Brain pericyte (primary cell): Measurements from ENCODE around the gene GATA2.

Source experiments
- DNase-seq: peaks from one replicate; pipeline ENCODE4 v3.0.0-alpha.2; 2012; ENCODE audit warnings: low read depth, low spot score

Gene GATA2

GRCh38 chr3:128488636-128488990, 4.4 kb downstream of the GATA2 start:
- no peak for DNase-seq

GRCh38 chr3:128487813-128488635, 5.0 kb downstream of the GATA2 start:
- DNase-seq, result no peak

- DNase-seq, result no peak
Observed at GRCh38 chr3:128487538-128487812, 5.5 kb downstream of the GATA2 start.

DNA sequence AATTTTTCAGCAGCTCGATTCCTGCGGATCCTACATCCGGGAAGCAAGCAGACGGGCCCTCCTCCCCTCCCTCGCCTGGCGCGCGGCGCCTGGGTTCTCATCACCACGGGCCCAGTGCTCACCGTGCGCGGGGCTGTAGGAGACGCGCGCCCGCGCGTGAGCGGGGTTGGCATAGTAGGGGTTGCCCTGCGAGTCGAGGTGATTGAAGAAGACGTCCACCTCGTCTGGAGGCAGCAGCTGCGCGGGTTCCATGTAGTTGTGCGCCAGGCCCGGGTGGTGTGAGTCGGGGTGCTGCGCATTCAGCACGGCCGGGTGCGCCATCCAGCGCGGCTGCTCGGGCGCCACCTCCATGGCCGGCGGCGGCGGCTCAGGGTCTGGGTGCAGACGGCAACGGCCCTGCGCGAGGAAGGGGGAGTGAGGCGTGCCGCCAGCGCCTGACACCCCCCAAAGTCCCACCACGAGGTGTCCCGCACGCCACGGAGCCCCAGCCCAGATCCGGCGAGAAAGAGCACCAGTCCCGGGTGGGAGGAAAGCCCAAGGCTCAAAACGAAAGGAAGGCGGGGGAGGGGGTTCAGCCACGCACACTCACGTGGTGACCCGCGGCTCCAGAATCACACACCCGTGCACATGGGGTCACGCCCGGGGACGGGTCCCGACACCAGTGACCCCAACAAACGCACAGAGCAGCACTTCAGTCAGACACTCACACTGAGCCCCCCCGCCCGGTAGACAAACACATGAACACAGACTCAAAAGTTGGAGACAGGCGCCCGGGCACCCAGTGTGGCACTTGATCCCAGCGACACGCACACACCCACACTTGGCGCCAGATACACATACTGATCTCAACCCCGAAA, 6.1 kb downstream of the GATA2 start:
- no peak for DNase-seq

- DNase-seq, result no peak
Observed at GRCh38 chr3:128486205-128486628, 6.8 kb downstream of the GATA2 start.

GRCh38 chr3:128485282-128486204, 7.5 kb downstream of the GATA2 start:
- no peak for DNase-seq

GRCh38 chr3:128484404-128485281, 8.4 kb downstream of the GATA2 start:
- no peak for DNase-seq

- DNase-seq, result no peak
Observed at GRCh38 chr3:128483657-128484403, 9.2 kb downstream of the GATA2 start.

DNA sequence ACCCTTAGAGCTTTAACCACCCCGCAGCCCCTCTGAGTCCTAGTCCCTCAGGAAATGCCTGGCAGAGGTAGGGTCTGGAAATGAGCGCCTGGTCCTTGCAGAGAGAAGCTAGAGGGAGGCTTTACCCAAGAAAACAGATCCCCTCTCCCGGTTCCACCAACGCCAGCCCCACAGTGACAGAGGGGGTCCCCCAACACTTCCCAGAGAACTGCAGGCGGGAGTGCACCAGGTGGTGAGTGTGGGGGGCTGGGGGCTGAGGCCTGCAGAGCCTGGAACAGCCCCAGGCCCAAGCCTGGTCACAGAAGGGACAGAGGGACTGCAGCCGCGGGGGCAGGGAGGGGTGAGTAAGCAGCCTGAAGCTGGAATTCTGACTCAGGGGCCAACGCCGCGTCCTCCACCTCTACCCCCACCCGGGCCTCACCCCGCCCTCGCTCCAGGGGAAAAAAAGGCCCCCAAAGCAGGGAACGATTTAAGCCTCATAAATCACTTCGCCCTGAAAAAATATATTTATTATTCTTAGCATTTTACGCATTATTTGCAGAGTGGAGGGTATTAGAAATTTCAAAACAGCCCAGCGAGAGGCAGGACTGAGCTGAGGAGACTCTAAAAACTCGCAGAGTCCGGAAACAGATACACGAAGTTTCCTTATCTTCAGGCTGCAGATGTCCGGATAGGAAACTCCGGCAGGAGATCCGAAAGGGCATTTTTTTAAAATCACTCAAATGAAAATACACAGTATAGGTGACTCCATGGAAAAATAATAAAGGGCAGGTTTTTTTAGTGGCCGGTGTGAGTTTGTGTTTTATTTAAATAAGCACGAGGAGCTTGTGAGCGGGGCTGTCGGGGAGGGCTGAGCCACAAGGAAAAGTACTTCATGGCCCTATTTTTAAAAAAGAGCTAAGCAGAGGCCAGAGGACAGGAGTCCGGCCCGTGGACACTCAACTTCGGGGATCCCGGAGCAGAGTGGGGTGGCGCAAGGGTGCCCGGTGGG, 10.0 kb downstream of the GATA2 start:
- no peak for DNase-seq

GRCh38 chr3:128482175-128482574, 10.8 kb downstream of the GATA2 start:
- DNase-seq, result no peak

- DNase-seq, result no peak
Observed at GRCh38 chr3:128481438-128481942, 11.5 kb downstream of the GATA2 start.

- no peak for DNase-seq
Observed at GRCh38 chr3:128480717-128481437, 12.1 kb downstream of the GATA2 start.

GRCh38 chr3:128480278-128480677, 12.7 kb downstream of the GATA2 start:
- no peak for DNase-seq

- no peak for DNase-seq
Observed at GRCh38 chr3:128479558-128480086, 13.4 kb downstream of the GATA2 start.

GRCh38 chr3:128478576-128479506, 14.2 kb downstream of the GATA2 start:
- no peak for DNase-seq

- DNase-seq, result no peak
Observed at GRCh38 chr3:128476659-128477058, 16.3 kb downstream of the GATA2 start.

DNA sequence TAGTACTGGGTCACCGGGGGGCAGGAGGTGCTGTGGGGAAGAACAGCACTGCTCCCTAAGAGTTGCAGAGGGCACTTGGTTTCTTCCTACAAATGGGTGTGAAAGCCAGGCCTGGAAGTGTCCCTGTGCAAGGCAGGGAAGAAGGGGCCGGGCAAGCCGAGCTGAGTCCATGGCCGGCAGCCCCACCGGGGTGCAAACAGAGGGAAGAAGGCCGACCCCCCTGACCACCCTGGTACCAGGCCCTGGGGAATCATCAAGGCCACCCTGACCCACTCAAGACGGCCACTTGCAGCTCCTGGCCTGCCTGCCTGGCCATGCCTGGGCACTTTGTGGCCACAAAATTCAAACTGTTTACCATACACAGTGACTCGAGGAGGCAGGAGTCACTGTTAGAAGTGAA, 17.6 kb downstream of the GATA2 start:
- DNase-seq, result no peak
